Right lobe of liver (tissue), 6 donors: Measurements from ENCODE around the gene ARMC5. TPM values are rescaled to one million over a fixed set of nuclear protein-coding genes. Genes with fewer than 3 reads are reported as not detected.

Experiments used
- ATAC-seq, 4 donors: fragments of 200-7000 bp; cut with Tn5 transposase; one replicate each; pipeline ENCODE4 v1.9.1; 2020; ENCODE audit warnings: mild to moderate bottlenecking in 4 of 4, moderate library complexity in 4 of 4
- DNase-seq, 3 donors: peaks; one replicate each; pipeline ENCODE4 v3.0.0-alpha.2; 2020
- H3K27ac ChIP-seq, 3 donors: fragments of 200-600 bp; one replicate each; pipeline ENCODE4 v1.8.0; 2022
- H3K27me3 ChIP-seq, 2 donors: fragments of 200-600 bp; one replicate each; pipeline ENCODE4 v1.8.0; 2022
- H3K36me3 ChIP-seq, 4 donors: fragments of 200-600 bp; sonication (generic) in 1 of 4; one replicate each; pipeline versions ENCODE4 v1.5.1 to v1.8.0; 2017 to 2022; ENCODE audit warnings: control low read depth in 1 of 4
- H3K4me1 ChIP-seq, 4 donors: fragments of 200-600 bp; sonication (generic) in 1 of 4; one replicate each; pipeline versions ENCODE4 v1.5.1 to v1.8.0; 2017 to 2022; ENCODE audit warnings: control low read depth in 1 of 4
- H3K4me3 ChIP-seq, 3 donors: fragments of 200-600 bp; one replicate each; pipeline ENCODE4 v1.8.0; 2022
- H3K9me3 ChIP-seq, 4 donors: fragments of 200-600 bp; sonication (generic) in 1 of 4; one replicate each; pipeline versions ENCODE4 v1.5.1 to v1.8.0; 2017 to 2022; ENCODE audit warnings: control low read depth in 1 of 4
- POLR2A ChIP-seq: fragments of 450-650 bp; IDR thresholded peaks from one replicate; pipeline ENCODE4 v1.6.1; 2017; ENCODE audit warnings: antibody characterized with exemption, mild to moderate bottlenecking
- WGBS: methylation state at CpG from one replicate; pipeline ENCODE4 v1.1.6; 2018; ENCODE audit warnings: low coverage, low lambda C conversion rate; ENCODE audit not compliant: insufficient coverage; ENCODE audit errors: missing lambda C conversion rate; 5-methylcytosine and 5-hydroxymethylcytosine counted together
- intact Hi-C, 2 donors: fragments of 100-400 bp; cut with DNase I; formaldehyde crosslinking; loops; one replicate each; pipeline versions ENCODE4 v1.11.2 to v1.14.1; 2022
- total RNA-seq, 6 experiments: library from RNA; depleted of rRNA in 2 of 6; stranded (reverse); fragments of >200 nt in 2 of 6; fragmentation: NEBNext Ultra II Directional in 3 of 6; extraction: Animal tissue kit (Norgen Biotek cat#: 25700) in 3 of 6; gene quantifications; one replicate each; pipeline versions ENCODE4 v1.1.0 to v1.2.4, GENCODE V29; 2016 to 2023
- TF ChIP-seq, protein P1 (sequence below), 4 donors: fragments of 200-600 bp in 3 of 4; fragments of 450-650 bp in 1 of 4; IDR thresholded peaks; one replicate each; pipeline versions ENCODE4 v1.5.1 to v1.8.0; 2016 to 2022; ENCODE audit warnings: antibody characterized with exemption in 4 of 4, mild to moderate bottlenecking in 2 of 4
- donor health status: DM: no; HTN: yes; CAD: no.
- donor health status: DM: no; HTN: no; CAD: no.
- donor health status: DM: no; HTN: no; CAD: no.
- donor health status: DM: no; HTN: yes; CAD: no.
- donor health status: DM: no; HTN: yes; CAD: no.

ARMC5 gene
- total RNA-seq, 6 experiments from 2014 or later, result 3.9 to 20.9 (median 11.0) TPM

DNA sequence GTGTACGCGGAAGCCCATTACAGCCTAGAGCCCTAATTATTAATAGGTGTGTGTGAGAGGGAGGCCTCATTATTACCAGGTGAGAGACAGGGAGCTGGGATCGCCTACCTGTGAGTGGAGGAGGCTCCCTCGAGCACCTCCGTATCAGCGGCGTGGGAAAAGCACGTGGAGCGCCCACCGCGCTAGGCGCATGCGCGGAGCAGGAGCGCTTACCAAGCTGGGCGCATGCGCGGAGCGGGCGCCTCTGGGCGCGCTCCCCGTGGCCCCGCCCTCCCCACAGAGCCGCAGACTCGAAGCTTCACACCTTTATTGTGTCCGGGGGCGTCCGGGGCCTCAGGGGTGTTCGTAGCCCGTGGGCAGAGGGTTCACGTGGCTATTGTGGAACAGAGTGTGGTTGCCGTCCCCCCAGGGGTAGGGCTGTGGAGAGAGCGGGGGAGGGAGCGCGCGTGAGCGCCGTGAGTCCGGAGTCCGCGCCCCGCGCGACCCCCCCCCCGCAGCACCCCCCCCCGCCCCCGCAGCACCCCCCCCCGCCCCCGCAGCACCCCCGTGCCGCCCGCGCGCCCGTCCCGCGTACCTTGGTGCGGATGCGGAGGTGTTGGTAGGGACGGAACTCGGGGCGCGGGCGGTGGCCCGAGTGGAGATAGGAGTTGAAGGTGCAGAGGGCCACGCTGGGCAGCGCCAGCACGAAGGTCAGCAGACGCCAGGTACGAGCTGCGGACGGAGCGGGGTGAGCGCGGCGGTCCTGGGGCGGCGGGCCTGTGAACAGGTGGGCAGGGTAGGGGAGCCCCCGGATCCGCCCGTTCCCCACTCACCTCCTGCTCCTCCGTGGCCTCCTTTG is 31.6 kb upstream of the ARMC5 start:
- intact Hi-C loops, result no loop called here
- no peaks in the 10 kb centered on the region for H3K27me3 ChIP-seq
- peak overlapping the region; percentile 34 to 68 (median 50) for H3K4me3 ChIP-seq
- WGBS, result 74% methylated on average over 14 of the region's 83 CpGs
- no peaks in the 10 kb centered on the region for H3K9me3 ChIP-seq
- H3K36me3 ChIP-seq, result no peaks in the 10 kb centered on the region
- peak overlapping the region in 2 of 3 donors; percentile 31 to 49 for H3K27ac ChIP-seq
- H3K4me1 ChIP-seq, result peaks cover 0 to 4% (median 2%) of the 10 kb centered on the region in 4 donors
- DNase-seq, result peak; percentile 66 to 75 (median 72)
- peak; percentile 66 to 79 (median 78) for ATAC-seq
- TF ChIP-seq POLR2A, result no peak
- TF ChIP-seq, protein P1, sequence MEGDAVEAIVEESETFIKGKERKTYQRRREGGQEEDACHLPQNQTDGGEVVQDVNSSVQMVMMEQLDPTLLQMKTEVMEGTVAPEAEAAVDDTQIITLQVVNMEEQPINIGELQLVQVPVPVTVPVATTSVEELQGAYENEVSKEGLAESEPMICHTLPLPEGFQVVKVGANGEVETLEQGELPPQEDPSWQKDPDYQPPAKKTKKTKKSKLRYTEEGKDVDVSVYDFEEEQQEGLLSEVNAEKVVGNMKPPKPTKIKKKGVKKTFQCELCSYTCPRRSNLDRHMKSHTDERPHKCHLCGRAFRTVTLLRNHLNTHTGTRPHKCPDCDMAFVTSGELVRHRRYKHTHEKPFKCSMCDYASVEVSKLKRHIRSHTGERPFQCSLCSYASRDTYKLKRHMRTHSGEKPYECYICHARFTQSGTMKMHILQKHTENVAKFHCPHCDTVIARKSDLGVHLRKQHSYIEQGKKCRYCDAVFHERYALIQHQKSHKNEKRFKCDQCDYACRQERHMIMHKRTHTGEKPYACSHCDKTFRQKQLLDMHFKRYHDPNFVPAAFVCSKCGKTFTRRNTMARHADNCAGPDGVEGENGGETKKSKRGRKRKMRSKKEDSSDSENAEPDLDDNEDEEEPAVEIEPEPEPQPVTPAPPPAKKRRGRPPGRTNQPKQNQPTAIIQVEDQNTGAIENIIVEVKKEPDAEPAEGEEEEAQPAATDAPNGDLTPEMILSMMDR (IDR thresholded peaks at IDR 0.05), result no peak

DNA sequence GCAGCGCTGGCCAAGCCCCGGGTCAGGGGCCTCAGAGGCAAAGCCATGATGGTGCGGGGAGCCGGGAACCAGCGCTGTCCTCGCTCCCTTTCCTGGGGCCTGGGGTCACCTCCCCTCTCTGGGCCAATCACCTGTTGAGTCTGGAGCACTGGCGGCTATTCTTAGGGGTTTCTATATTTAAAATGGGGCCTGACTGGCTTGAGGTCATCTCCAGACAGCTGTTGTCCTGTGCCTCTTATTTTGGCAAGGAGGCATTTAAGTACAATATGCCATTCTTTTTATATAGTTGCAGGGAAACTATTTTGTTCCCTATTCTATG is 31.1 kb upstream of the ARMC5 start, which contains the start of gene COX6A2:
COX6A2 (minus strand) TSS at position 82 of the 319 bp plus-strand sequence; CDS start at position 47, 35 bp downstream.
- no peak for TF ChIP-seq POLR2A
- DNase-seq (no peak), ATAC-seq (peak in 3 of 4 donors; percentile 30 to 61 (median 36))
- H3K4me1 ChIP-seq, result peaks cover 0 to 4% (median 2%) of the 10 kb centered on the region in 4 donors
- intact Hi-C loops, result no loop called here
- H3K36me3 ChIP-seq, result no peaks in the 10 kb centered on the region
- H3K27ac ChIP-seq, result peak within 1 kb of the TSS in 2 of 3 donors; percentile 31 to 49
- H3K9me3 ChIP-seq, result no peaks in the 10 kb centered on the region
- 69% methylated on average over 6 of the region's 7 CpGs for WGBS
- H3K27me3 ChIP-seq, result no peaks in the 10 kb centered on the region
- peak within 1 kb of the TSS; percentile 34 to 68 (median 50) for H3K4me3 ChIP-seq

DNA sequence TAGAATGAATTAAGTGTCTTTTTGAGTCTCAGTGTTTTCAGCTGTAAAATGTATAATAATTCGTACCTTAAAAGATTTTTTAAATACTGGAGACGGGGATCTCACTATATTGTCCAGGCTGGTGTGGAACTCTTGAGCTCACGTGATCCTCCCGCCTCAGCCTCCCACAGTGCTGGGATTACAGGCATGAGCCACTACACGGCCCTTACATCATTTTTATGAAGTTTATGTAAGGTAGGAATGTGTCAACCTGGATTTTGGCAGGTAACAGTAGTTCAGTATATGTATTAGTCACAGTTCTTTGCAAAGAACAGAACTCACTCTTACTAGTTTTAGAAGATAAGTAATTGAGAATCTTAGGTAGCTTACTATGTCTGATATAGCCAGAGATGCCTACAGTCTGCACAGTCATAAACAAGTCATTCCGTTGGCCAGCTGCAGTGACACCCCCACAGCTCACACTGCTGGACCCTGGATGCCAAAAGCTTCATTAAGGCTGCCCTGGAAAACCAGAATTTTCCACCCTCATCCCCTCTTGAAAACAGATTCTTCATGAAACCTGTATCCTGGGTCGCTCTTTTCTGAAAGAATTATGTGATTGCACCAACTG is 30.6 kb upstream of the ARMC5 start:
- no peak for DNase-seq
- peak overlapping the region in 2 of 3 donors; percentile 50 to 68 for H3K4me3 ChIP-seq
- 62% methylated on average over 6 of the region's 7 CpGs for WGBS
- peaks cover 0 to 4% (median 2%) of the 10 kb centered on the region in 4 donors for H3K4me1 ChIP-seq
- no peaks in the 10 kb centered on the region for H3K36me3 ChIP-seq
- ATAC-seq, result peak in 2 of 4 donors; percentile 7 to 58
- H3K9me3 ChIP-seq, result no peaks in the 10 kb centered on the region
- H3K27ac ChIP-seq, result no peak overlapping the region
- TF ChIP-seq, protein P1 (IDR thresholded peaks at IDR 0.05), result no peak
- TF ChIP-seq POLR2A, result no peak
- intact Hi-C loops, result no loop called here
- no peaks in the 10 kb centered on the region for H3K27me3 ChIP-seq

DNA sequence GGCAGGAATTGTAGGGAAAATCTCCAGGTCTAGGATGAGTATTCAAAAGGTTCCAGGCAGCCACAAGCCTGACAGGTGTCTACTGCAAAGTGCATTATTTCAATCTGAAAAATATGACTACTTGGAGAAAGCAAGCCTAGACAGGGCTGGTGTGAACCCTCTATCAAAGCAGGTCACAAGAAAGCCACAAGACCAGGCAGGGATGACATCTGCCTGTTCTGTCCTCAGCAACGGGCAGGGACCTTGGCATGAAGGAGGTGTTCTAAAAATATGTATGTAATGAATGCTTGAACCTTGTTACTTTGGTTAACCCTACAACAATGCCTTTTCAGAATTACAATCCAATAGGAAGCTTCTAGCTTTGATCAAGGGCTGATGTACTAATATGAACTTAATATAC is 30.0 kb upstream of the ARMC5 start:
- DNase-seq (no peak), ATAC-seq (no peak)
- Histone ChIP-seq H3K9me3 (no peaks in the 10 kb centered on the region), H3K27me3 (no peaks in the 10 kb centered on the region), H3K4me3 (no peak overlapping the region), H3K27ac (no peak overlapping the region), H3K36me3 (no peaks in the 10 kb centered on the region), H3K4me1 (peaks cover 0 to 4% (median 2%) of the 10 kb centered on the region in 4 donors)
- TF ChIP-seq, protein P1 (IDR thresholded peaks at IDR 0.05), result no peak
- TF ChIP-seq POLR2A, result no peak
- 17% methylated on average over 1 of the region's 1 CpG for WGBS
- intact Hi-C loops, result no loop called here

DNA sequence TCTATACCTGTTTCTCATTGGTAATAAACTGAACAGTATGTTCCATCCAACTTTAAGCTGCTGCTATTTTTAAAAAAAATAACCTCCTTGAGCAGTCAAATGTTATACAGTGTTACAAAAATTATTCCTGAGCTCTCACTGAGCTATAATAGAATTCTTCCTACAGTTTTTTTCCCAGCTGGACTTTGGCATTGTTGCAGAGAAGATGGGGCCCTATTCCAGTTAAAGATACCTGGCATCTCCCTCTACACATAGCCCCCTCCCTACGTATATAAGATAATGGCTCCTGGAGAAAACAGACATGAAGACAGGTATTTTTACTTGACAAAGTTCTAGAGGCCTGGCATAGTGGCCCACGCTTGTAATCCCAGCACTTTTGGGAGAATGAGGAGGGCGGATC is 29.5 kb upstream of the ARMC5 start:
- ATAC-seq, result no peak
- H3K4me1 ChIP-seq, result peaks cover 0 to 4% (median 2%) of the 10 kb centered on the region in 4 donors
- H3K36me3 ChIP-seq, result no peaks in the 10 kb centered on the region
- H3K9me3 ChIP-seq, result no peaks in the 10 kb centered on the region
- no peak overlapping the region for H3K4me3 ChIP-seq
- no peak overlapping the region for H3K27ac ChIP-seq
- 91% methylated on average over 3 of the region's 3 CpGs for WGBS
- intact Hi-C loops, result loop anchor here in 1 of 2 donors (10.0 kb wide), 1 partner anchor 435 kb away; no protein-coding TSS in a partner anchor
- no peaks in the 10 kb centered on the region for H3K27me3 ChIP-seq
- TF ChIP-seq, protein P1 (IDR thresholded peaks at IDR 0.05), result no peak
- TF ChIP-seq POLR2A, result no peak
- DNase-seq, result no peak
